ENCODE measurements around the gene HOXA6. TPM values are rescaled to one million over a fixed set of nuclear protein-coding genes. Genes with fewer than 3 reads are reported as not detected.
A peak's percentile ranks its signal among the peaks of the same experiment; 100 is the strongest.

HOXA6 gene
- total RNA-seq, 2 experiments from 2014 or later, result not detected

GRCh38 chr7:27095897-27096767, 51.4 kb downstream of the HOXA6 start, which contains the start of gene HOXA1:
Gene HOXA1, minus strand, starts transcription at chr7:27096000. Its CDS starts 88 bp downstream, at chr7:27095912.
- H3K27me3 Mint-ChIP-seq, result peaks cover 50% of the 10 kb centered on the region
- peak within 1 kb of the TSS; percentile 77 for H3K4me3 Mint-ChIP-seq
- ATAC-seq, result peak; percentile 95
- intact Hi-C loops (cut with micrococcal nuclease), result no loop called here
- ChIA-PET CTCF (interaction anchor here (0.6 to 2.4 kb wide), 4 partner anchors 9 to 65 kb away, joined by 3 to 9 read pairs (median 4); no protein-coding TSS in a partner anchor), POLR2A (interaction anchor here (1.0 to 1.3 kb wide), 2 partner anchors 9 to 60 kb away, joined by 3 to 5 read pairs; partner anchors contain the start of gene HOXA7)
- H3K9me3 Mint-ChIP-seq, result no peaks in the 10 kb centered on the region
- peaks cover 17% of the 10 kb centered on the region for H3K4me1 Mint-ChIP-seq (ENCODE audit: low read depth)
- H3K36me3 Mint-ChIP-seq (ENCODE audit: low read depth), result peaks cover 4% of the 10 kb centered on the region
- TF ChIP-seq CTCF (IDR thresholded peaks at IDR 0.05), result no peak
- peak; percentile 90 for DNase-seq
- H3K27ac Mint-ChIP-seq, result peak within 1 kb of the TSS; percentile 64

Small RNAs within 50 kb of the gene (microRNA-seq; reads per million reads assigned to microRNA genes)
- not detected for gene MIR196B (ENCODE audit: borderline microRNAs expressed, borderline replicate concordance)

Other genes with a start within 250 kb of the HOXA6 start
- under 1 TPM; 0.25 TPM for gene HOXA1, start 51.8 kb downstream of the HOXA6 start, total RNA-seq
- not detected for gene HOXA2, start 45.1 kb downstream of the HOXA6 start, total RNA-seq
- under 1 TPM in 1 of 2 experiments, not detected in 1; 0.25 TPM for gene HOXA4, start 17.0 kb downstream of the HOXA6 start, total RNA-seq
- gene HOXA5, start 4.1 kb downstream of the HOXA6 start, total RNA-seq, result not detected
- gene HOXA3, start 4.8 kb upstream of the HOXA6 start, total RNA-seq, result not detected
- not detected for gene HOXA7, start 8.9 kb upstream of the HOXA6 start, total RNA-seq
- gene HOXA9, start 17.8 kb upstream of the HOXA6 start, total RNA-seq, result not detected
- gene HOXA10, start 26.5 kb upstream of the HOXA6 start, total RNA-seq, result not detected
- under 1 TPM; 0.13 to 0.18 TPM for gene HOXA11, start 37.5 kb upstream of the HOXA6 start, total RNA-seq
- not detected for gene HOXA13, start 52.3 kb upstream of the HOXA6 start, total RNA-seq
- gene EVX1, start 95.0 kb upstream of the HOXA6 start, total RNA-seq, result not detected